Transverse colon (tissue), 4 donors: Measurements from ENCODE around the gene CSNK1D. TPM values are rescaled to one million over a fixed set of nuclear protein-coding genes. Genes with fewer than 3 reads are reported as not detected.

Experiments used
- DNase-seq: peaks from one replicate; pipeline ENCODE4 v3.0.0-alpha.2; 2019
- H3K27ac ChIP-seq, 4 donors: fragments of 200-600 bp; sonication (generic); 2 replicates each; pipeline ENCODE4 v1.5.1; 2016 to 2018; ENCODE audit warnings: inconsistent platforms in 4 of 4
- H3K27me3 ChIP-seq: fragments of 200-600 bp; sonication (generic); 2 replicates; pipeline ENCODE4 v1.5.1; 2017; ENCODE audit warnings: inconsistent platforms
- H3K36me3 ChIP-seq, 4 donors: fragments of 200-600 bp; sonication (generic); 2 replicates each; pipeline ENCODE4 v1.5.1; 2017 to 2019; ENCODE audit warnings: inconsistent platforms in 4 of 4
- H3K4me1 ChIP-seq, 4 donors: fragments of 200-600 bp; sonication (generic); 2 replicates each; pipeline ENCODE4 v1.5.1; 2017 to 2020; ENCODE audit warnings: inconsistent platforms in 4 of 4
- H3K4me3 ChIP-seq, 4 donors: fragments of 200-600 bp; sonication (generic); 1 replicate in 1 of 4; 2 replicates in 3 of 4; pipeline versions ENCODE4 v1.5.1 to v1.6.1; 2017 to 2019; ENCODE audit warnings: inconsistent platforms in 4 of 4
- H3K9me3 ChIP-seq, 2 donors: fragments of 200-600 bp; sonication (generic); 2 replicates each; pipeline ENCODE4 v1.5.1; 2017 to 2019; ENCODE audit warnings: inconsistent platforms in 2 of 2
- CTCF ChIP-seq, 5 experiments: fragments of 200-600 bp in 3 of 5; fragments of 450-650 bp in 2 of 5; sonication (generic) in 3 of 5; IDR thresholded peaks; 1 replicate in 2 of 5; 2 replicates in 3 of 5; pipeline ENCODE4 v1.5.1; 2016 to 2017; ENCODE audit warnings: antibody characterized with exemption in 5 of 5, inconsistent platforms in 3 of 5, mild to moderate bottlenecking in 2 of 5, moderate library complexity in 1 of 5
- EP300 ChIP-seq: sonication (generic); formaldehyde crosslinking; IDR thresholded peaks from one replicate; pipeline ENCODE4 v1.6.1; 2017; ENCODE audit warnings: antibody characterized with exemption, low read depth
- POLR2A ChIP-seq: fragments of 450-650 bp; IDR thresholded peaks from one replicate; pipeline ENCODE4 v1.6.1; 2016; ENCODE audit warnings: antibody characterized with exemption, mild to moderate bottlenecking, moderate library complexity
- POLR2AphosphoS5 ChIP-seq, 3 donors: sonication (generic); formaldehyde crosslinking; IDR thresholded peaks; one replicate each; pipeline ENCODE4 v1.6.1; 2016; ENCODE audit warnings: antibody characterized with exemption in 3 of 3
- whole genome bisulfite sequencing, 2 donors: methylation state at CpG; one replicate each; pipeline ENCODE4 v1.1.5; 2018; ENCODE audit warnings: low coverage in 1 of 2; 5-methylcytosine and 5-hydroxymethylcytosine counted together
- in situ Hi-C, 4 donors: fragments of 200-750 bp; cut with MboI; loops; one replicate each; pipeline versions ENCODE4 v1.15.0 to v1.15.1; 2017; ENCODE audit warnings: low sequenced_read_pairs in 3 of 4, low pct_ligation_motif_present in 1 of 4, low pct_unique_long_range_greater_than_20kb in 1 of 4
- intact Hi-C: fragments of 100-400 bp; cut with DNase I; formaldehyde crosslinking; loops from one replicate; pipeline ENCODE4 v1.15.1; 2023; ENCODE audit warnings: low total_unique reads
- total RNA-seq, 4 donors: library from RNA; depleted of rRNA; stranded (reverse); fragments of >200 nt; gene quantifications; one replicate each; pipeline ENCODE4 v1.1.0, GENCODE V29; 2016

CSNK1D gene
- total RNA-seq, 4 donors from 2014 or later, result 86.0 to 230 (median 148) TPM

DNA sequence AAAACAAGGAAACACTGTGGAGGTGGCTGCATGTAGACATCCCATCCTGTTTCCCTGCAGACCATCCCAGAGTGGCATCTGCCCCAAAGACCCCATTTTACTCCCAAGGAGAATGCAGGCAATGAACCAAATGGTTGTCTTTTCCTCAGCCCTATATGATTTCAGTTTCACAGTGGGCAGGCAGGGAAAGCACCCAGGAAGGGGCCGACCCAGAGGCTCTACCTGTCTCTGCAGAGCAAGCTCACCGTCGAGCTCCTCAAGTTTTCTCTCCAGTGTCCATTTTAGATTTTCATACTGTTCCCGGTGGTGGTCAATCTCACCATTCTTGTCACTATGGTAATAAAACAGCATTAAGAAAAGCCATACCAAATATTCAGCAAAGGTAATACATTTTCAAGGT is 75.4 kb downstream of the CSNK1D start:
- in situ Hi-C loops, result no loop called here
- peaks cover 0 to 19% (median 3%) of the 10 kb centered on the region in 4 donors for H3K4me1 ChIP-seq
- DNase-seq, result no peak
- intact Hi-C loops, result no loop called here
- 78% methylated on average over 4 of the region's 4 CpGs; no CpG with 5 or more reads in 1 of the 2 donors for WGBS, 2 donors
- TF ChIP-seq EP300, result no peak
- TF ChIP-seq POLR2A, result no peak
- TF ChIP-seq CTCF (IDR thresholded peaks at IDR 0.05), result no peak
- TF ChIP-seq POLR2AphosphoS5 (IDR thresholded peaks at IDR 0.05), result no peak
- H3K27me3 ChIP-seq, result no peaks in the 10 kb centered on the region
- H3K36me3 ChIP-seq, result no peaks in the 10 kb centered on the region
- no peaks in the 10 kb centered on the region for H3K9me3 ChIP-seq
- H3K27ac ChIP-seq, result no peak overlapping the region
- no peak overlapping the region for H3K4me3 ChIP-seq

DNA sequence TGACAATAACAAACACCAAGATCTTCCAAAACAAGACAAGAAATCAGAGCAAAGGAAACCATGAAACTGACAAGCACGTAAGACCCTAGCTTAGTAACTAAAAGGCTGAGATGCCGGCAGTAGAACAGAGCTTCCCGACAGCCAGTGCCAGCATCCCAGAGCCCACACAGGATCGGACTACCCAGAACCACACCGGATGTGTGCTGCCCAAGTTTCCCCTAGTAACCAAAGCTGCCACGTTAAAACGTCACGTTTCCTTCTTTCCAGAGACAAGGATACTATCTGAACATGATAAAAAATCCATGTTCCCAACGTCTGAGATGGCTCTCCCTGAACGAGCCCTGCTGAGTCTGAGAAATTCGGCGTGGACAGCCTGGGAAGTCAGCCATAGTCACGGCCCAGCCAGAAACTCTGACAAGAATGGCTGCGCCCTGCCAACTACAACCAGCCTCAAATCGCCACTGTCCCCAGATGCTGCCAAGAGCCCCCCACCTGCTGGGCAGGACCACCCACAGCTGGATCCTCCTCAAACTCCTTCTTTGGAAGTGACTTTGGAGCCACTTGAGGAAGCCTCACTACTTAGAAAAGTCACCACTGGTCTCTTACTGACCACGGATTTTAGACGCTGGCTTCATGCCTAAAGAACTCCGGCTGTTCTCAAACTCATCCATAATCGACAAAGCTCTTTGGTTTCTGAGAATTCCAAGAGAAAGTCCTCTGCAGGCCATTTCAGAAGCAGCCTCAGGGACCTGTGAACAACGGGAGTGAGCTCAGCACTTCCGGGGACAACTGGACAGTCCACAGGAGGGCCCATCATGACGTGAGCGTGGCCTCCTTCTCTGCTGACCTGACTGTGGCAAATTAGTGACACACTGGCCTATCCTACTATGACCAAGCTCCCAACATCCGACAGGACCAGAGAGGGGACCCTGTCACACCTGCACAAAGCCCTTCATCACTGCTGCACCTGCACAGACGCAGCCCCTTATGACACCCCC is 77.5 kb downstream of the CSNK1D start:
- TF ChIP-seq CTCF (IDR thresholded peaks at IDR 0.05), result no peak
- TF ChIP-seq EP300, result no peak
- TF ChIP-seq POLR2AphosphoS5 (IDR thresholded peaks at IDR 0.05), result no peak
- TF ChIP-seq POLR2A, result no peak
- in situ Hi-C loops, result no loop called here
- peaks cover 0 to 25% (median 5%) of the 10 kb centered on the region in 4 donors for H3K4me1 ChIP-seq
- peak overlapping the region in 3 of 4 donors; percentile 3 to 37 (median 37) for H3K27ac ChIP-seq
- no peak overlapping the region for H3K4me3 ChIP-seq
- no peak for DNase-seq
- 75 to 80% methylated on average over 2 to 25 of the region's 25 CpGs for WGBS, 2 donors
- no peaks in the 10 kb centered on the region for H3K27me3 ChIP-seq
- H3K36me3 ChIP-seq, result no peaks in the 10 kb centered on the region
- intact Hi-C loops, result no loop called here
- H3K9me3 ChIP-seq, result no peaks in the 10 kb centered on the region

DNA sequence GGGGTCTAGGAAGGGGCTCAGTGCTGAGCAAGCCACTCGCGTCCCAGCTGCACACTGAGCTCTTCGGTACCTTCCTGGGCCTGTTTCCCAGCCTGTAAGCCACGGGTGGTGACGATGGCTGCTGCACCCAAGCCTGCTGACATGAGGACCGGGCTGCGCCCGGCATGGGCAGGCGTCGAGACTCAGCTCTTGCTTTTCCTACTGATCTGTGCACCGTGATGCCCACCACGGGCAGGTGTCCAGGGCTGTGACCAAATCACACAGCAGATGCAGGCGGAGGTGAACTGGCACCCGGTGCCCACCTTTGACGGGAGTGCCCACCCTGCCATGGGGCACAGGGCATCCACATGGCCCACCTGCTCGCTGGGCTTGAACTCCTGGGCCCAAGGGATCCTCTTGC is 78.7 kb downstream of the CSNK1D start:
- H3K27me3 ChIP-seq, result no peaks in the 10 kb centered on the region
- H3K27ac ChIP-seq, result no peak overlapping the region
- H3K36me3 ChIP-seq, result no peaks in the 10 kb centered on the region
- TF ChIP-seq CTCF (IDR thresholded peaks at IDR 0.05) (no peak), EP300 (no peak), POLR2A (no peak), POLR2AphosphoS5 (IDR thresholded peaks at IDR 0.05) (no peak)
- no peaks in the 10 kb centered on the region for H3K9me3 ChIP-seq
- intact Hi-C loops (no loop called here), in situ Hi-C loops (no loop called here)
- H3K4me3 ChIP-seq, result no peak overlapping the region
- no peak for DNase-seq
- 89% methylated on average over 16 of the region's 16 CpGs; no CpG with 5 or more reads in 1 of the 2 donors for WGBS, 2 donors
- peaks cover 0 to 25% (median 5%) of the 10 kb centered on the region in 4 donors for H3K4me1 ChIP-seq

DNA sequence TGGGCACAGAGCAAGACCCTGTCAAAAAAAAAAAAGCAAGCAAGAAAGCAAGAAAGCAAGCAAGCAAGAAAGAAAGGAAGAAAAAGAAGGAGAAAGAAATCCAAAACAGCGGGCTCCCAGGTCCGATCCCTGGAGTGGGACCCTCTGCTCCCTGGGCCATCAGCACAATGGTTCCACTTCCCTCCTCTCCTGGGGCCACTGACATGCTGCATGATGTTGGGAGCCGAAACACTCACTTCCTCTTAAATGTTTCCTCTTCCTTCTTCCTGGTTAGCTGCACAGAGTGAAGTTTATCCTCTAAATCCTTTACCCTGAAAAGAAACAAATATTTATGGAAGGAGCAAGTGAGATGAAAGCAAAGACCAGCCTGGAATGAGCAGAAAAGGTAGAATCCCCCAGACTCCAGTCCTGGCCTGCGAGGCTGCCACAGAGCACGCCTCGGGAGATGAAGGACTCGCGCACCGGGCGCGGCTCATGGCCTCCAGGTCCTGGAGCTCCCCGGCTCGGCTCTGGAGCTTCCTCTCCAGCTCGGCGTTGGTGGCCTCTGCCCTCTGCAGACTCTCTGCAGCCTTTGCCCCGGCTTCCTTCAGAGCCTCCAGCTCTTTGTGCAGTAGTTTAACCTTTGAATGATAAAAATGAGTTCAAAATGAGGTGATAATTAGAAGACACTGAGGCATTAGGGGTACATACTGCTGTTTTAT is 79.8 kb downstream of the CSNK1D start:
- Histone ChIP-seq H3K4me3 (no peak overlapping the region), H3K27ac (peak overlapping the region; percentile 4 to 66 (median 58)), H3K9me3 (no peaks in the 10 kb centered on the region), H3K27me3 (no peaks in the 10 kb centered on the region), H3K4me1 (peaks cover 0 to 25% (median 5%) of the 10 kb centered on the region in 4 donors), H3K36me3 (no peaks in the 10 kb centered on the region)
- TF ChIP-seq POLR2A (no peak), POLR2AphosphoS5 (IDR thresholded peaks at IDR 0.05) (no peak), CTCF (IDR thresholded peaks at IDR 0.05) (no peak), EP300 (no peak)
- peak; percentile 67 for DNase-seq
- in situ Hi-C loops (no loop called here), intact Hi-C loops (no loop called here)
- WGBS, 2 donors, result 64 to 69% methylated on average over 3 to 16 of the region's 16 CpGs
